CD4-positive, alpha-beta T cell treated with Interleukin-17A for 4 hours (primary cell): ENCODE measurements around the gene SMARCC2.
A peak's percentile ranks its signal among the peaks of the same experiment; 100 is the strongest.
"Not testable (repeated sequence)": the region's sequence is repeated elsewhere in the genome, so short reads cannot be mapped to it uniquely, and the experiment has no call there.

Experiments
- DNase-seq: peaks from one replicate; pipeline ENCODE4 v3.0.0-alpha.2; 2020; ENCODE audit warnings: mixed read lengths

Gene SMARCC2

GRCh38 chr12:56206452-56207166, 17.3 kb upstream of the SMARCC2 start:
- peak; percentile 52 for DNase-seq

GRCh38 chr12:56205445-56205844, 16.2 kb upstream of the SMARCC2 start:
- DNase-seq = no peak

DNA sequence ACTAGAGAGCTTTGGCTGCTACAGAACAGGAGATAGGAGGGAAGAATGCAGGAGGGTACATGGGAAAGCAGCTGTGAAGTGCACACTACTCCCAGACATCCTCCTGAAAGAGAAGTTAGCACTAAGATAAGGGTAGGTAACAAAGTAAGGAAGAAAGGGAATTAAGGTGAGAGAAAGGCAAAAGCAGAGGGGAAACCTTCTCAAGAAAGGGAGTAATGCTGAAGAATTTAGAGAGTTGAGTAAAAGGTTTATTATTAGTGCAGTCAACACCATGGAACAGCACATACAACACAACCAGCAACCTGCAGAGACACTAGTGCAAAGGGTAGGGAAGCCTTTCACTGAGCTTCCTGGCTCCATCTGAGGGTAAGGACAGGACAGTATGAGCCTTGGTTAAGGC, 15.0 kb upstream of the SMARCC2 start:
- no peak for DNase-seq

DNA sequence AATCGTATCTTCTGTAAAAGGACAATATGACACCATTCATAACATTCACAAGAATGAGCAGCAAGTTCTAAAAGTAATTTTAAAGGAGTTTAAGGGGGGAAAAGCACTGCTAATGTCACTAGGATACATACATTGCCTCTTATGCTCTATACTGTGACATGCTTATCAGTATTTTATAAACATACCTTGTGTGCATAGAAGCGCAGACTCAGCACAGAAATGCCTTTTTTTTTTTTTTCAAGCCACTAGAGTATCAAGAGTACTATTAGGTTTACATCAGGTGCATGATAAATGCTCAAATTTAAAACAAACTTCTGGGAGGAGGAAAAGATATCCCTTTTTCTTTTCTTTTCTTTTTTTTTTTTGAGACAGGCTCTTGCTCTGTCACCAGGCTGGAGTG, 13.6 kb upstream of the SMARCC2 start:
- no peak for DNase-seq

GRCh38 chr12:56202366-56202765, 13.1 kb upstream of the SMARCC2 start:
- DNase-seq = no peak

- DNase-seq = no peak
Observed at GRCh38 chr12:56198836-56199235, 9.6 kb upstream of the SMARCC2 start.

GRCh38 chr12:56197921-56198635, 8.8 kb upstream of the SMARCC2 start:
- no peak for DNase-seq

DNA sequence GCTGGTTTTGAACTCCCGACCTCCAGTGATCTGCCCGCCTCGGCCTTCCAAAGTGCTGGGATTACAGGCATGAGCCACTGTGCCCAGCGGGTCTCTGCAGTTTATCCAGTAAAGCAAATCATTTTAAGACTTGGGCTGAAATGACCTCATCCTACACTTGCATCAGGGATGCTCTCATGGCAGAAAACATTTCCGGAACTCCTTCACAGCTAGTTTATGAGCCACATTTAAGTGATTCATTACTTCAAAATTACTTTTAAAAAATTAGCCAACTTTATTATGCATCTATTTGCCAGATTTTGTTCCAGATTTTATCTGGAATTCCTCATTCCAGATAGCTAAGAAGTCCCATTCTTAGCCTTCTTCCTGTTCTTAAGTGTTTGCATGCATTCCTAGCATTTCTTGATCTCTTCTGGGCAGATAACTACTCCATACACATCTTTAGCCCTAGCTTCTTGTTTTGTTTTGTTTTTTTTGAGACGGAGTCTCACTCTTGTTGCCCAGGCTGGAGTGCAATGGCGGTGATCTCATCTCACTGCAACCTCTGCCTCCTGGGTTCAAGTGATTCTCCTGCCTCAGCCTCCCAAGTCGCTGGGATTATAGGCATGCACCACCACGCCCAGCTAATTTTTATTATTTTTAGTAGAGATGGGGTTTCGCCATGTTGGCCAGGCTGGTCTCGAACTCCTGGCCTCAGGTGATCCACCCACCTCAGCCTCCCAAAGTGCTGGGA, 7.7 kb upstream of the SMARCC2 start:
- DNase-seq = not testable (repeated sequence)

GRCh38 chr12:56193025-56193578, 3.8 kb upstream of the SMARCC2 start:
- DNase-seq = peak; percentile 82

DNA sequence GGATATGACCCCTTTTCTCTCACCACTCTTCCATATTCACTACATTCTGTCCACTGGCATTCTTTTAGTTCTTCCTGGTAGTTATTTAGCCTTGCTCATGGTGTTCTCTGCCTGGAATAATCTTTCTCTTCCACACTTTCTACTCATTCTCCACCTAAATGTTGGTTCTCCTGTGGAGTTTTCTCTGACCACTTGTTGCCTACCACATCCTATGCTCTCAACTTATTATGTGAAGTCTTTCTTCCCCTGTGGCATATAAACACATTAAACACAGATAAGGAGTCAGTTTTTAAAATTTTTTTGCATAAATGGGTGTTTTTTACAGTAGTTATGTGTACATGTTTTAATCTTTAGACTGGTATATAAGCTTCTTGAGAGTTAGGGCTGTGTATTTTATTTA, 3.3 kb upstream of the SMARCC2 start:
- no peak for DNase-seq

GRCh38 chr12:56190695-56191155, 1.4 kb upstream of the SMARCC2 start:
- no peak for DNase-seq

DNA sequence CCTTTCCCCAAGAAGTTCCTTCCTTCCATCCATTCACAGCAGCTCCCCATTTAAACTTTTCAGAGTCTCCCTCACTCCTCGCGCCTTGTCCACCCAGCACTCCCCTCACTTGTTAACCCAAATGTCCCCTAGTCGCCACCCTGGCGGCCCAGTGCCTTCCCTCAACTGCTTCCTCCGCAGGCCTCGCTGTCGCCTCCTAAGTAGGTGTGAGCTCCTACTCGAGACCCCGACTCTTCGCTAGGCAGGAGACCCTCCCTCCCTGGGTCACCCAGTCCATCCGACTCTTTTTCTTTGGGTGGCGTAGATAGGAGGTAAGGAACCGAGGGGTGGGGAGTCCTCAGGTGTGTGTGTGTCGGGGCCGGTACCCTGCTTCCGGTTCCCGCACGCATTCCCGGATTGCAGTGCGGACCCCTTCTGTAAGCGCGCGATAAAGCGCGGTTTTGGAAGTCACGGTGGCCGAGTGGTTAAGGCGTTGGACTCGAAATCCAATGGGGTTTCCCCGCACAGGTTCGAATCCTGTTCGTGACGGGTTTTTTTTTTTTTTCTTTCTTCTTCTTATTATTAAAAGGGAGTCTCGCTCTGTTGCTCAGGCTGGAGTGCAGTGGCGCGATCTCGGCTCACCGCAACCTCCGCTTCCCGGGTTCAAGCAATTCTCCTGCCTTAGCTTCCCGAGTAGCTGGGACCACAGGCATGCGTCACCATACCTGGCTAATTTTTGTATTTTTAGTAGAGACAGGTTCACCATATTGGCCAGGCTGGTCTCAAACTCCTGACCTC, 823 bp upstream of the SMARCC2 start:
- peak; percentile 72 for DNase-seq

DNA sequence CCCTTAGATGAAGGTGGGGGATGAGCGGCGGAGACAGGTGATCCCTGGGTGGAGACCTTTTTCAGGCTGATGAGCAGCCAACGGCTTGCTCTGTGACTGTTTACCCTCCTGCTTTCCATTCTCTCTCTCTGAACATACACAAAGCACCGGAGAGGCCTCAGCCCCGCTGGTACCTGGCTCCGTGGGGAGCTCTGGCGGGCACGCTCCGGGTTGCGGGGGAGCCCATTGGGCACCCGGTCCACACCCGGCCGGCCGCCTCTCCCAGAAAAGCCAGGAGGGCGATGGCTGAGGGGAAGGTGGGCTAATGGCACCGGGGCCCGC, 545 bp downstream of the SMARCC2 start:
- no peak for DNase-seq

- peak; percentile 23 for DNase-seq
Observed at GRCh38 chr12:56188131-56188777, 1.0 kb downstream of the SMARCC2 start.

- no peak for DNase-seq
Observed at GRCh38 chr12:56186957-56187356, 2.3 kb downstream of the SMARCC2 start.

GRCh38 chr12:56178347-56178746, 10.9 kb downstream of the SMARCC2 start:
- no peak for DNase-seq

- no peak for DNase-seq
Observed at GRCh38 chr12:56172839-56173238, 16.4 kb downstream of the SMARCC2 start.

DNA sequence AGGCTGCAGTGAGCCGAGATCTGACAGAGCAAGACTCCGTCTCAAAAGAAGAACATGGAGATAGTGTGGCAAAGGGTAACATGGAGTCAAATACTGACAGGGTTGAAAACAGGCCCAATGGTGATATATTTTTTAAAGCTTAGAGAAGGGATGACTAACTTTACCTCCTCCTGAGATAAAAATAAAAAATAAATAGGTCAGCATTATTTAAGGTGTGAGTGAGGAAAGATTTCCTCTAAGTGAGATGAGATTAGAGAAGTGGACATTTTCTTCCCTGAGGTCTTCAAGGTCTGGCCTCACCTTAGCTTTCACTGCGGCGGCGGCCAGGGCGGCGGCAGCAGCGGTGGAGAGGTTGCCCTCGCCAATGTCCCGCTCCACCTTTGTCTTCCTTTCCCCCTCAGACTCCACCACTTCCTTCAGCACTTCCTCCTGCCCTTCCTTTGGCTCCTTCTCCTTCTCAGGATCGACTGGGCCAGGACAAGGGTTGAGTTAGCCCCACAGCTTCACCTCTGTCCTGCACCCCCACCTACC, 20.0 kb downstream of the SMARCC2 start:
- DNase-seq = no peak

GRCh38 chr12:56165369-56165768, 23.9 kb downstream of the SMARCC2 start:
- DNase-seq = no peak

DNA sequence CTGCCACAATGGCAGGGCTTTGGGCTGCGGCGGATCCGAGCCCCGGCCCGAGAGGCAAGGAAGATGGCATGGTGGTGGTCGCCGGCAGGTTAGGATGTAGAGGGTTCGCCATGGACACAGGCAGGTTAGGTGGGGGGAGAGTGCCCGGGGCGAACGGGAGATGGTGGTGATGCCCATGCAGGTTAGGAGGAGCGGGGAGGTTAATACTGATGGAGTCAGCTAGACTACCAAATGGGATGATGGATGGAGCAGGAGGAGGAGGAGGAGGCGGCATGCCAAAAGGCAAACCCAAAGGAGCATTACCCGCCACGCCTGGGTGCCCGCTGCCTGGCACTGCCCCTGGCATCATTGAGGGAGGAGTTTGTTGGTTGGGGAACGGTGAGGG, 24.9 kb downstream of the SMARCC2 start:
- DNase-seq = no peak

GRCh38 chr12:56163533-56164344, 25.5 kb downstream of the SMARCC2 start:
- no peak for DNase-seq
